MM.1S (cell line): Measurements from ENCODE around the gene DSN1.

Experiments used
- EZH2 ChIP-seq: fragments of 300-600 bp; sonication (generic); optimal IDR thresholded peaks from 2 replicates; pipeline ENCODE3; 2017; ENCODE audit warnings: low read depth, mild to moderate bottlenecking, antibody characterized with exemption, low read length, mixed read lengths
- TF ChIP-seq, protein P1 (sequence below): fragments of 300-600 bp; sonication (generic); IDR thresholded peaks from 2 replicates; pipeline ENCODE4 v1.5.1; 2016; ENCODE audit warnings: antibody characterized with exemption, low read length, mixed read lengths

DNA sequence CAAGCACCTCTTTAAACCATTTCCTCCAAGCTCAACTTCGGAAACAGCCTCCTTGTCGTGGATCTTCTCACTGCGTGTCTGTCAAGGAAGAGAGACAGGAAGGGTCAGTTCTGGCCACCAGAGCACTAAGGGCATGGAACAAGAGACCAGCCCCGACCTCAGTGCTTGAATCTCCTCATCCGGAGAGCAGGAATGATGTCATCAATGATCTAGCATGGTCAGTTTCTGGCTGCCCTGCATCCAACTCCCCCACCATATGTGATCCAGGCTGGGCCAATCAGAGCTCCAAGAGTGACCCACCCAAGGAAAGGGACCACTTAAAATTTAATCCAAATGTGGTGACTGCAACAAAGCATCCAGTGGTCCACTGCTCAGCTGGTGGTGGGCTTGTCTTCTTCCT lies 23.3 kb upstream of the DSN1 start:
- TF ChIP-seq, protein P1, sequence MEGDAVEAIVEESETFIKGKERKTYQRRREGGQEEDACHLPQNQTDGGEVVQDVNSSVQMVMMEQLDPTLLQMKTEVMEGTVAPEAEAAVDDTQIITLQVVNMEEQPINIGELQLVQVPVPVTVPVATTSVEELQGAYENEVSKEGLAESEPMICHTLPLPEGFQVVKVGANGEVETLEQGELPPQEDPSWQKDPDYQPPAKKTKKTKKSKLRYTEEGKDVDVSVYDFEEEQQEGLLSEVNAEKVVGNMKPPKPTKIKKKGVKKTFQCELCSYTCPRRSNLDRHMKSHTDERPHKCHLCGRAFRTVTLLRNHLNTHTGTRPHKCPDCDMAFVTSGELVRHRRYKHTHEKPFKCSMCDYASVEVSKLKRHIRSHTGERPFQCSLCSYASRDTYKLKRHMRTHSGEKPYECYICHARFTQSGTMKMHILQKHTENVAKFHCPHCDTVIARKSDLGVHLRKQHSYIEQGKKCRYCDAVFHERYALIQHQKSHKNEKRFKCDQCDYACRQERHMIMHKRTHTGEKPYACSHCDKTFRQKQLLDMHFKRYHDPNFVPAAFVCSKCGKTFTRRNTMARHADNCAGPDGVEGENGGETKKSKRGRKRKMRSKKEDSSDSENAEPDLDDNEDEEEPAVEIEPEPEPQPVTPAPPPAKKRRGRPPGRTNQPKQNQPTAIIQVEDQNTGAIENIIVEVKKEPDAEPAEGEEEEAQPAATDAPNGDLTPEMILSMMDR, result no peak
- no peak for TF ChIP-seq EZH2
